Lower leg skin (tissue), 4 donors: Measurements from ENCODE around the gene EEFSEC. TPM values are rescaled to one million over a fixed set of nuclear protein-coding genes. Genes with fewer than 3 reads are reported as not detected.

Experiments used
- DNase-seq, 2 donors: peaks; one replicate each; pipeline ENCODE4 v3.0.0-alpha.2; 2019; ENCODE audit warnings: low spot score in 2 of 2
- H3K4me3 ChIP-seq: fragments of 200-600 bp; sonication (generic); 2 replicates; pipeline ENCODE4 v1.5.1; 2017; ENCODE audit warnings: mild to moderate bottlenecking, low read depth; ENCODE audit not compliant: poor library complexity, severe bottlenecking
- POLR2A ChIP-seq, 2 donors: fragments of 450-650 bp; IDR thresholded peaks; one replicate each; pipeline ENCODE4 v1.6.1; 2016 to 2017; ENCODE audit warnings: antibody characterized with exemption in 2 of 2, mild to moderate bottlenecking in 1 of 2, moderate library complexity in 1 of 2
- WGBS, 2 donors: methylation state at CpG; one replicate each; pipeline ENCODE4 v1.1.5; 2018; 5-methylcytosine and 5-hydroxymethylcytosine counted together
- intact Hi-C: fragments of 100-400 bp; cut with DNase I; formaldehyde crosslinking; loops from one replicate; pipeline ENCODE4 v1.15.0; 2023; ENCODE audit warnings: low total_unique reads
- total RNA-seq, 4 donors: library from RNA; depleted of rRNA; stranded (reverse); fragments of >200 nt; gene quantifications; one replicate each; pipeline ENCODE4 v1.1.0, GENCODE V29; 2016
- TF ChIP-seq, protein P1 (sequence below), 3 donors: fragments of 450-650 bp; IDR thresholded peaks; one replicate each; pipeline ENCODE4 v1.5.1; 2016; ENCODE audit warnings: antibody characterized with exemption in 3 of 3, mild to moderate bottlenecking in 3 of 3, moderate library complexity in 2 of 3

The EEFSEC gene
- total RNA-seq, 4 donors from 2014 or later: 16.3 to 28.6 (median 16.8) TPM

DNA sequence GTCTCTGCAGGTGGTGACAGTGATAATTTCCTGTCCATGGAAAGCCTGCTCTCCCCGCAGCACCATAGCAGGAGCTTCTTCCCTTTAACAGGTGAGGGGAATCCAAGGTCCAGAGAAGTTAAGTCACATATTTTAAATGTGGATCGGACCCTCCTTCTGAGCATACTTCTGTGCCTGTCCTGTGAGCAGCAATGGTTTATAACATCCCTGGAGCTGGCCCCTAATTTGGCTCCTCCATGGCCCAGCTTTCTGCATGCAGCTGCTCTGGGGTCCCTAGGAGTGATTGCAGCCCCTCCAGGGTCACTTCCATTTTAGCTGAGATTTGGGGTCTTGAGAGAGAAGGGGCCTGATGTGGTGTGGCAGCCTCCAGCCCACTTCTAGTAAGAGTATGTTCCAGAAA is 127.8 kb downstream of the EEFSEC start:
- TF ChIP-seq, protein P1, sequence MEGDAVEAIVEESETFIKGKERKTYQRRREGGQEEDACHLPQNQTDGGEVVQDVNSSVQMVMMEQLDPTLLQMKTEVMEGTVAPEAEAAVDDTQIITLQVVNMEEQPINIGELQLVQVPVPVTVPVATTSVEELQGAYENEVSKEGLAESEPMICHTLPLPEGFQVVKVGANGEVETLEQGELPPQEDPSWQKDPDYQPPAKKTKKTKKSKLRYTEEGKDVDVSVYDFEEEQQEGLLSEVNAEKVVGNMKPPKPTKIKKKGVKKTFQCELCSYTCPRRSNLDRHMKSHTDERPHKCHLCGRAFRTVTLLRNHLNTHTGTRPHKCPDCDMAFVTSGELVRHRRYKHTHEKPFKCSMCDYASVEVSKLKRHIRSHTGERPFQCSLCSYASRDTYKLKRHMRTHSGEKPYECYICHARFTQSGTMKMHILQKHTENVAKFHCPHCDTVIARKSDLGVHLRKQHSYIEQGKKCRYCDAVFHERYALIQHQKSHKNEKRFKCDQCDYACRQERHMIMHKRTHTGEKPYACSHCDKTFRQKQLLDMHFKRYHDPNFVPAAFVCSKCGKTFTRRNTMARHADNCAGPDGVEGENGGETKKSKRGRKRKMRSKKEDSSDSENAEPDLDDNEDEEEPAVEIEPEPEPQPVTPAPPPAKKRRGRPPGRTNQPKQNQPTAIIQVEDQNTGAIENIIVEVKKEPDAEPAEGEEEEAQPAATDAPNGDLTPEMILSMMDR (IDR thresholded peaks at IDR 0.05): no peak
- TF ChIP-seq POLR2A (IDR thresholded peaks at IDR 0.05): no peak
- 50% methylated on average over 2 of the region's 2 CpGs for WGBS, 2 donors
- no peak overlapping the region for H3K4me3 ChIP-seq
- intact Hi-C loops: no loop called here
- no peak for DNase-seq

GRCh38 chr3:128281461-128282367 is 128.4 kb downstream of the EEFSEC start:
- WGBS, 2 donors: 87 to 89% methylated on average over 7 to 11 of the region's 11 CpGs
- TF ChIP-seq POLR2A (IDR thresholded peaks at IDR 0.05): no peak
- TF ChIP-seq, protein P1 (IDR thresholded peaks at IDR 0.05): no peak
- H3K4me3 ChIP-seq: no peak overlapping the region
- intact Hi-C loops: no loop called here
- DNase-seq: no peak

- TF ChIP-seq, protein P1 (IDR thresholded peaks at IDR 0.05): no peak
- no peak for DNase-seq
- 53 to 61% methylated on average over 16 of the region's 16 CpGs for WGBS, 2 donors
These were observed 129.3 kb downstream of the EEFSEC start for GRCh38 chr3:128282380-128283196.

DNA sequence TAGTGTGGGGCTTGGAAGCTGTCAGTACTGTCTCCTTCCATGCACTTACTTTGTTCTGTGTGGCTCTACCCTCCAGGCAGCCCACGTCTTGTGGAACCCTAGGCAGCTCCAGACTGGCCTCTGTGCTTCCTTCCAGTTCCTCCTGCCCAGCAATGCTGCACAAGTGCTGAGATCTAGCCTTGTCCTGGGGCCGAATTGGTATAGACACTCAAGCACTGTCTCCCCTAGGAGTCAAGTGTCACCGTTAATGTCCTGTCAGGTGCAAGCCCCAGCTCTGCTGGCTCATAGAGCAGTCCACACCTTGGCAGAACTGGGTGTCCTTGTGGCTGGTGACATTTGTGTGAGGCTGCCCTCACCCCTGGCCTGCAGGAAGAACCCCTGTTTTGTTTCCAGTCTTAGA is 130.1 kb downstream of the EEFSEC start:
- TF ChIP-seq POLR2A (IDR thresholded peaks at IDR 0.05): no peak
- TF ChIP-seq, protein P1 (IDR thresholded peaks at IDR 0.05): no peak
- 96% methylated on average over 3 of the region's 3 CpGs for WGBS, 2 donors
- no peak for DNase-seq
- intact Hi-C loops: no loop called here
- H3K4me3 ChIP-seq: no peak overlapping the region

More at GRCh38 chr3:128282380-128283196, 129.3 kb downstream of the EEFSEC start:
- H3K4me3 ChIP-seq: no peak overlapping the region
- intact Hi-C loops: no loop called here

DNA sequence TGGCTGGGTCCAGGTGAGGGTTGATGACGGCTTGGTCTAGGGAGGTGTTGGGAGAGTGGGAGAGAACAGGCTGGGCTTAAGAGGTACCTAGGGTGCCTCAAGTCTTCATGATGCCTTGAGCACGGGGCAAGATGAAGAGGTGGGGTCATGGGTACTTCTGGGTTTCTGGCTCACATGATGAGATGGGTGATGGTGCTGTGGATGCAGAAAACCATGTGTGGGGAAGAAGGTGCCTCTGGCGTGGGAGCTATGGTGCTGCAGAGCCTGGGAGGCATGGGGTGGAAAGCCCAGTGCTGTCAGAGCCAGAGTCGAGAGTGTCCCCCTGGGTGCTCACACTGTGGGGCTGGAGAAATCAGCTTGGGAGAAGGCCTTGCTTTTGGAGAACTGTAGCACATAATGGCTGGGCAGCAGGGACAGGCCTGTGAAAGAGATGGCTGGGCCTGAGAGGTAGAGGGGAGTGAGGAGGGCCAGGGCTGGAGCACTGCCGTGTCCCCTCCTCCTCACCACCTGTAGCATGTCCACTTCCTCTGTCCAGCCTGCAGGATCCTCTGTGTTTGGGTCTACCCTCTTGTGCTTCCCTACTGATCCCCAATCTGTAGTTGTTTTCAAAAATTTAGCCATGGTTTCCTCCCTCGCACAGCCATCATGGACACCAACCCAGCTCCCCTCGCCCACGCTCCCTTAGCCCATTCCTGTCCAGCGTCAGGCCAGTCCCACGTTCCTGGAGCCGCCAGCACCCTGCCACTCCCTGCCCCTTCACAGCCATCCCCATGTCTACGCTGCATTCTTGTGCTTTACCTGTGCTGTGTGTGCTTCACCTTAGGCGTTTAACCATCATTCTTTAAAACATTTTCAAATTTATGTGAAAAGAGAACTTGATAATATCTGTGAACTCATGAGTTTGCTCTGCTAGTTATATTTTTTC is 132.0 kb downstream of the EEFSEC start:
- H3K4me3 ChIP-seq: no peak overlapping the region
- TF ChIP-seq, protein P1 (IDR thresholded peaks at IDR 0.05): no peak
- no peak for TF ChIP-seq POLR2A (IDR thresholded peaks at IDR 0.05)
- intact Hi-C loops: no loop called here
- WGBS, 2 donors: 93% methylated on average over 13 of the region's 13 CpGs
- DNase-seq: peak in 1 of 2 donors; percentile 78
